ENCODE measurements around the gene DIP2C.

The DIP2C gene

DNA sequence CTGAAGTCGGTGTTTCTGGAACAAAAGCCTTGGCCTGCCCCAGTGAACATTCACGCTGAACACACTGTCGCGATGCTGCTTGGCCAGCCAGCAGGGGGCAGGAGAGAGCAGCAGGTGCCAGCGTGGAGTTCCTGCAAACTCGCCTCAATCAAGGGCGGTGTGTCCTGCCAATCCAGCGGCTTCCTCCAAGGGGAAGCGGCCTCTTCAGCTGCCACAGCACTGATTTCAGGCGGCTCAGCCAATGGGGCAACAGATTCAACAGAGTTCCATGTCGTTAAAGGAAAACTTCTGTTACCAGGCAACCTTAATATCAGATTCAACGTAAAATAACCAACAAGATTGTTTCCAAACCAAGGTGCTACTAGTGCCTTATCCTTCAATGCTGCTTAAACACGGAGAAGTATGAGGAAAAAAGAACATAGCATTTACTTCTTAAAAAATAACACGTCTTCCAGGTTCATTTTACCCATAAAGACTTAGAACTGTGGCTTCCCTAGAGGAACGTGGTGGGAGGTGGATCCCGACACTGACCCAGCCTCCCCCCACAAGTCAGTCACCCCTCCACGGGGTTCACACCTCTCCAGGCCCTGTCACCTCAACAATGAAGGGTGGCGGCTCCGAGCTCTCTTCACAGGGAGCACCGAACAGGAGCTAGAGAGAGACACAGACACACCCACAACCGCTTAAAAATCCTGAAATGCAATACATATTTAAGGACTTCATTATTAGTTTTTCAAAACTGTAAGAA, 178.2 kb downstream of the DIP2C start:
- peak; percentile 78 for DNase-seq

DNA sequence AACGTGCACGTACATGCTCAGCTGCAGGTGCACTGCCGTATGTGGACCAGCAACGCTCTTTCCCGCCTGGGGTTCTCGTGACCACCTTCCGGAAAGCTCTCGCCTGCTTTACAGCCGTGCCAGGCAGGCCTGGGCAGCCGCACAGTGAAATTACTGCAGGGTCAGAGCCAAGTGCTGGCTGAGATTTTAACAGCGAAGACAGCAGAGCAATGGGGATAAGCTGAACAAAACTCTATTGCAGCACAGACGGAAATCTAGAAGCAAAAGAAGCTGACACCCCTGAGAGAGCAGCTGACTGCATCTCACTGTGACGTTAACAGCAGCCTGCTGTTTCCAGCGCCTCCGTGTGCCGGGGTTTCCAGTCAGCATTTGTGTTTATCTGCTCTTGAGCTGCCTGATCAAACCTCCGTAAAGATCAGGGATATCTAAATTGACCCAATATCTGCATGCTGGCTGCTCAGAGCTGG, 179.0 kb downstream of the DIP2C start:
- DNase-seq = no peak

- DNase-seq = no peak
These were observed 179.9 kb downstream of the DIP2C start for GRCh38 chr10:509361-510102.

DNA sequence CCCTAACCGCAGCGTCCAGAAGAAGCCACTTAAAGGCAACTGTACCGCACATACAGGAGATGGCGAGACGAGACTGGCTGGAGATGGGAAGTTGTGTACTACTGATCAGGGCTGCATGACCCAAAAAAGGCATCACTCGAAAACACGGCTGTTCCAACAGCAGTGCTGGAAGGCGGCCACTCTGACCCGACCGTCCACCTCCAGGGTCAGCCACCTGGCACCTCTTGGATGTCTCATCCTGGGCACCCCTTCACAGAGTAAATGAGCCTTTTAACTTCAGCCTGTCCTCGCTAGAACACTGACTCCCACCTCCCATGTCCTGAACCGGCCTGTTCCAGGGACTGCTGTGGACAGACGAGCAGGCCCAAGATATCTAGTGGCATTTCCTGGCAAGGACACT, 180.7 kb downstream of the DIP2C start:
- no peak for DNase-seq

DNA sequence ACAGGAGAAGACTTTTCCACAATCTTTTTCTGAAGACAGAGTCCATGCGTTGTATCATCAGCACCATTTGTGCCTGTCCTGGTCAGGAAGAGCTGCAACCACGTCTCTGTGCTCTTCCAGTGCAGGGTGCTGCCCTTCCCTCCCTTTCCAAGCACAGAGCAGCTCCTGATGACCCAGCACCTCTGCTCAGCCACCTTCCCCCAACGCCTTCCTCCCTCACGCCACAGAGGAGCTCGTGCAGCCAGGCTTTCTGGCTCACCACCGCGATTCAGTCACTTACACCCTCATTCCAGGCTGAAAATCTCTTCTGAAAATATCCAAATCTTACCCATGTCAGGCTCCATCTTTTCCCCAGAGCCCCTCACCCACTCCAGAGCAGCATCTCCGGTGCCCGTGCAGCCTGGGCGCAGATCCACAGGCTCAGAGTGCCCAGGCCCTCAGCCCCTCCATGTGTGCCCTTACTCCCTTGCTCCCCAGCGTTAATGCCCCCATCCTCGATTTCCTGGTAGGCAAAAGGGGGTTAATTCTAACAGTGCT, 181.5 kb downstream of the DIP2C start:
- no peak for DNase-seq

- no peak for DNase-seq
These were observed 182.1 kb downstream of the DIP2C start for GRCh38 chr10:507355-507699.

DNA sequence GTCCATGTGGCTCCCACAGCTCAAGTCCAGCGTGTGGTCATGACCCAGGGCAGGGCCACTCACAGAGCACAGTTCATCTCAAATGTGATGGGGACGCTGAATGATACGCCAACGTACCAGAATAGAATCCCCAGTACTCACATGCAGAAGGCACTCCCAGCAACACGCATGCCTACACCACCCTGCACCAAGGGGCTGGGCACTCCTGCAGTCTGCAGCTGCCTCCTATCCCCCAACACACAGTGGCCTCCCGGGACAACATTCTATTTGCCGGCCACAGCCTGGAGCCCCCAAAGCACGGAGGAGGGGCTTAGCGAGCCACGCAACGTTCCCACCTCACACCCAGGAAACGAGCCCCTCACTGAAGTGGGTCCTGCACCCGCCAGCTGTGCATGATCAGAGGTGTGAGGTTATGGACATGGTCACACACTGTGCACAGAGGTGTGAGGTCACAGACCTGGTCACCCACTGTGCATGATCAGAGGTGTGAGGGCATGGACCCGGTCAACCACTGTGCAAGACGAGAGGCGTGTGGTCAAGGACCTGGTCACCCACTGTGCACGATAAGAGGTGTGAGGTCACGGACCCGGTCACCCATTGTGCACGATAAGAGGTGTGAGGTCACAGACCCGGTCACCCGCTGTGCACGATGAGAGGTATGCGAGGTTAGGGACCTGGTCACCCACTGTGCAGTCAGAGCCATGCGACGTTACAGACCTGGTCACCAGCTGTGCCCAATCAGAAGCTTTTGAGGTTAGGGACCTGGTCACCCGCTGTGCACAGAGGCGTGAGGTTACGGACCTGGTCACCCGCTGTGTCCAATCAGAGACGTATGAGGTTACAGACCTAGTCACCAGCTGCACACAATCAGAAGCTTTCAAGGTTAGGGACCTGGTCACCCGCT, 182.8 kb downstream of the DIP2C start:
- DNase-seq = no peak

- DNase-seq = no peak
These were observed 184.0 kb downstream of the DIP2C start for GRCh38 chr10:505419-505818.

GRCh38 chr10:504806-505205, 184.7 kb downstream of the DIP2C start:
- no peak for DNase-seq

GRCh38 chr10:504121-504611, 185.3 kb downstream of the DIP2C start:
- DNase-seq = no peak

DNA sequence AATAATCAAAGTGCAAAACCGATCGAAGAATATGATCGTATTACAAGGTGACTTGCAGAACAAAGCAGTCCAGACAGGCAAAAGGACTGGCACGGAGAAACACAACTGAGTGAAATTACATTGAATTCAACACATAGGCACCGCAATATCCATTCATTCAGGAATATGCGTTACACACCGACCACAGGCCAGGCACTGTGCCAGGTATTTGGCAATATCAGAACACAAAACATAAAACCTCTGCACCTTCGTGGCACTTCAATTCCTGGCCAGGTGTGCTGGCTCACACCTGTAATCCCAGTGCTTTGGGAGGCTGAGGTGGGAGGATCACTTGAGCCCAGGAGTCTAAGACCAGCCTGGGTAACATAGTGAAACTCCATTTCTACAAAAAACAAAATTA, 187.9 kb downstream of the DIP2C start:
- no peak for DNase-seq

- DNase-seq = no peak
These were observed 188.6 kb downstream of the DIP2C start for GRCh38 chr10:500876-501275.

DNA sequence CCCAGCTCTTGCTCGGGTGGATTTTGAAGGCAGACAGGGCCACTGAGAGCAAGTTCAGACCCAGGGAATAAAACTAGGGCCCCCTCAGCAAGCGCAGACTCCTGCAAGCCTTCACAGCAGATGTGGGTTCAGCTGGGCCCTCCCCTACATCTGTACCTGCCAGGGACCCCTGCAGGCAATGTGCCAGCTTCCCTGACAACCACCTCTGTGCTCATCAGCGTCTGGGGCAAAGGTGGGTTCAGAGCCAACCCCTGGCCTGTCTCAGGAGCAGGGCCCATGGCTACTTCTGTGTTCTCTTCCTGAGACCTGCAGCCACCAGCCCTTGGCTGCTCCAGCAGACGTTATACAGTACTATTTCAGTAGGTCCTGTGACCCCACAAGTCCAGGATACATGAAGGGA, 189.5 kb downstream of the DIP2C start:
- DNase-seq = no peak

- no peak for DNase-seq
These were observed 190.6 kb downstream of the DIP2C start for GRCh38 chr10:498760-499435.

DNA sequence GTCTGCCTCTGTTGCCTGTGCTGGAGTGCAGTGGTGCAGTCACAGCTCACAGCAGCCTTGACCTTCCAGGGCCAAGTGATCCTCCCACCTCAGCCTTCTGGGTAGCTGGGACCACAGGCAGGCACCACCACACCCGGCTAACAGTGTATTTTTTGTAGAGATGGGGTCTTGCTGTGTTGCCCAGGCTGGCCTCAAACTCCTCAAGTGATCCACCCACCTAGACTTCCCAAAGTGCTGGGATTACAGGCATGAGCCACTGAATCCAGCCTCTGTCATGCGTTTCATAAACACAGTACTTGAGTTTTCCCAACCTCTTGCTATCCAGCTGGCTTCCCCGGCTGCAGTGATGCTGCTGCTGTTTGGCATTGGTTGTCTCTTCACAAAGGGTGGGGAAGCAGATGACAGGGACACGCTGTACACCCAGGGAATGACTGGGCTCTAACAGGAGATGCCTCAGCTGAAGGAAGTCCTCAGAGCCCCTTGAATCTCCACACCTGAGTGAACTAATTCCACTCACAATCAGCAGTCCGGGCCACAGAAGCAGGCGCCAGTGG, 191.5 kb downstream of the DIP2C start:
- no peak for DNase-seq

DNA sequence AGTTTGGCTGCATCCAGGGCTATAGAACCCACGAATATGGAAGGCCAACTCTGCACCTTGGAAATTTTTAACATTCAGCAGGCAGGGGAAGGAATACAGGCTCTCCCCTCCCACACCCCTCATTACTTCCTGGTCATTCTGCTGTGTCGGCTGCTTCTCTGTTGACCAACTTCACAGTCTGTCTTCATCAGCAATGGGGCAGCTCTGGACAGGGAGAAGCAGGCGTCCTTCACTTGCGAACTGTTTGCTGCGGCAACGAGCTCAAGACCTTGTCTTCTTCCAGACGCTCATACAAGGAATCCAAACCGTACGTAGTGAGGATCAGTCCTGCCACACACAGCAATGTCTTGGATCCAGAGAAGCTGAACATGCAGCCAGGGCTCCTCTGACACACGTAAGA, 192.2 kb downstream of the DIP2C start:
- no peak for DNase-seq

- DNase-seq = no peak
These were observed 194.9 kb downstream of the DIP2C start for GRCh38 chr10:494556-494955.

GRCh38 chr10:494149-494542, 195.3 kb downstream of the DIP2C start:
- DNase-seq = no peak

GRCh38 chr10:493391-494148, 195.9 kb downstream of the DIP2C start:
- no peak for DNase-seq

DNA sequence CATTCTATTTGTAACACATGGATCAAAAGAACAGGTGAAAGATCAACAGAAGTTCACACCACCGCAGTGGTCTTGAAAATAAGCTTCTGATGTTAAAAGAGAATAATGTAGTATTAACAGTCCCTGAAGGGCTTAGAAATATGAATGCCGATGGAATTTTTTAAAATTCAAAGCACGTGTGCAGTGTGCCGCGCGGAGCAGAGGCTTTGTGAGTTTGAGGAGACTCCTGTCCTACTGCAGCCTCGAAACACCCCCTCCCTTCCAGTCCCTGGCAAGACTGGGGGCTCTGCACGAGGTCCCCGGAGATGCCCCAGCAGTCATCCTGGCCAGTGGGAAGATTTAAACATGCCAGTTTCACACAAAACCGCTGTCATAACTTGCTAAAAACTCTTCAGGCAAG, 196.6 kb downstream of the DIP2C start:
- DNase-seq = no peak

GRCh38 chr10:491667-492424, 197.6 kb downstream of the DIP2C start:
- DNase-seq = no peak

Measured in activated CD4-positive, alpha-beta T cell treated with anti-CD3 and anti-CD28 coated beads, Interleukin-2, amount 50 U/mL, for 1 hour (primary cell).